Panc1 (cell line): ENCODE data around the gene VSIG2. TPM values are rescaled to one million over a fixed set of nuclear protein-coding genes. Genes with fewer than 3 reads are reported as not detected.

Experiments used
- ATAC-seq: fragments of 200-7000 bp; cut with Tn5 transposase; 2 replicates; pipeline ENCODE4 v1.9.1; 2020; ENCODE audit warnings: mild to moderate bottlenecking, moderate library complexity
- BruUV-seq: library from RNA; stranded (reverse); fragments of 400-500 nt; replicated peaks from 2 replicates; lab custom pipeline; 2021; lab: Mats Ljungman, UMichigan
- CTCF ChIA-PET: fragments of 300-600 bp; sonication (Branson Sonifier 250); formaldehyde crosslinking; loops from one replicate; lab custom pipeline; 2022; ENCODE audit warnings: antibody characterized with exemption; lab: Charles Lee
- POLR2A ChIA-PET: fragments of 300-600 bp; sonication (Branson Sonifier 250); formaldehyde crosslinking; loops from one replicate; lab custom pipeline; 2022; ENCODE audit warnings: antibody characterized with exemption; lab: Charles Lee
- DNase-seq: peaks from one replicate; pipeline ENCODE4 v3.0.0-alpha.2; 2010; ENCODE audit warnings: low read depth, low spot score
- H3K27ac ChIP-seq: 2 replicates; pipeline ENCODE4 v1.5.1; 2011; ENCODE audit warnings: mild to moderate bottlenecking, low read length, inconsistent platforms
- H3K27me3 ChIP-seq: fragments of 200-500 bp; sonication (Bioruptor generic); 2 replicates; pipeline ENCODE4 v1.6.0; 2014; ENCODE audit warnings: low read length, inconsistent platforms; ENCODE audit not compliant: control insufficient read depth, insufficient read depth
- H3K36me3 ChIP-seq: fragments of 200-500 bp; sonication (Bioruptor generic); 2 replicates; pipeline ENCODE4 v1.5.1; 2014; ENCODE audit warnings: inconsistent platforms, mild to moderate bottlenecking, low read length, moderate library complexity; ENCODE audit not compliant: control insufficient read depth, insufficient read depth
- H3K4me1 ChIP-seq: 2 replicates; pipeline ENCODE4 v1.5.1; 2011; ENCODE audit warnings: inconsistent platforms, mild to moderate bottlenecking, low read length, moderate library complexity; ENCODE audit not compliant: control insufficient read depth, insufficient read depth
- H3K4me3 ChIP-seq, 2 experiments: 2 replicates each; pipeline ENCODE4 v1.5.1; 2011 to 2012; ENCODE audit warnings: low read depth in 2 of 2, low read length in 2 of 2, mild to moderate bottlenecking in 2 of 2, inconsistent platforms in 1 of 2, moderate library complexity in 1 of 2
- H3K9me3 ChIP-seq: fragments of 200-500 bp; sonication (Bioruptor generic); 2 replicates; pipeline ENCODE4 v1.5.1; 2014; ENCODE audit warnings: low read depth, mild to moderate bottlenecking, inconsistent platforms, low read length, moderate library complexity; ENCODE audit not compliant: control insufficient read depth, insufficient read depth
- POLR2AphosphoS5 ChIP-seq: IDR thresholded peaks from 2 replicates; pipeline ENCODE4 v1.6.1; 2012; ENCODE audit warnings: mild to moderate bottlenecking, low read depth, low read length, moderate library complexity
- SIN3A ChIP-seq: IDR thresholded peaks from 2 replicates; pipeline ENCODE4 v1.6.1; 2012; ENCODE audit warnings: low read depth, mild to moderate bottlenecking, low read length, moderate library complexity, borderline replicate concordance; ENCODE audit not compliant: insufficient read depth
- TCF7L2 ChIP-seq: IDR thresholded peaks from 2 replicates; pipeline ENCODE4 v1.6.1; 2011; ENCODE audit warnings: mild to moderate bottlenecking, low read depth, low read length, inconsistent platforms
- in situ Hi-C: cut with HindIII; loops from 2 replicates; pipeline ENCODE4 v1.10.0; 2016; ENCODE audit warnings: low sequenced_read_pairs, low pct_unique_long_range_greater_than_20kb
- intact Hi-C: fragments of 100-400 bp; cut with micrococcal nuclease; formaldehyde crosslinking; loops from one replicate; pipeline ENCODE4 v1.10.0; 2022; ENCODE audit not compliant: unreplicated experiment
- total RNA-seq: library from RNA; stranded (reverse); gene quantifications from one replicate; pipeline ENCODE4 v1.2.1, GENCODE V29; 2021; ENCODE audit not compliant: unreplicated experiment
- TF ChIP-seq, protein P1 (sequence below), 2 experiments: IDR thresholded peaks; 2 replicates each; pipeline ENCODE4 v1.6.1; 2011 to 2012; ENCODE audit warnings: low read depth in 2 of 2, control low read depth in 1 of 2, low read length in 1 of 2, mild to moderate bottlenecking in 1 of 2, moderate library complexity in 1 of 2; ENCODE audit not compliant: insufficient read depth in 1 of 2
- TF ChIP-seq, protein P2 (sequence below): fragments of 450-650 bp; IDR thresholded peaks from 2 replicates; pipeline ENCODE4 v1.5.1; 2017; ENCODE audit warnings: mild to moderate bottlenecking

Gene VSIG2
- total RNA-seq, 1 experiment from 2014 or later = not detected

DNA sequence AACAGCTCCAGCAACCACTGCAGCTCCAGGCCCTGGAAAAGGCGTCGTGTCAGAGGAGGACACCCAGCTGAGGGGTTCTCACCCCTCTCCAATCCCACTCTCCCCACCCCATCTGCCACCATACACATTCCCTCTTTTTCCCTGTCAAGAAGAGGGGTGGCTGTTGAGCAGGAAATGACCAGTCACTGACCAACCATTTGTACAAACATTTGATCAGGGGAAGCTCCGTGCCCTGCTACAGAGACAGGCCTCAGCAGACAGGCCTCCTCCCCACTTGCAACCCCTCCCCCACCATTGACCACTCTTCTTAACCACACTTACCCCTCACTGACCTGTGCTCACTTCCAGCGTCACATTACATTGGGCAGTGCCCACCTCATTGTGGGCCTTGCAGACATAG, 2.3 kb upstream of the VSIG2 start:
- Histone ChIP-seq H3K4me1 (0 out of 2 replicates have a peak, but pooled peaks cover 4% of the 10 kb centered on the region), H3K4me3 (no peak overlapping the region), H3K27ac (no peak overlapping the region), H3K36me3 (no peaks in the 10 kb centered on the region), H3K9me3 (no peaks in the 10 kb centered on the region), H3K27me3 (no peaks in the 10 kb centered on the region)
- TF ChIP-seq TCF7L2 (no peak), SIN3A (no peak), POLR2AphosphoS5 (no peak)
- TF ChIP-seq, protein P1, sequence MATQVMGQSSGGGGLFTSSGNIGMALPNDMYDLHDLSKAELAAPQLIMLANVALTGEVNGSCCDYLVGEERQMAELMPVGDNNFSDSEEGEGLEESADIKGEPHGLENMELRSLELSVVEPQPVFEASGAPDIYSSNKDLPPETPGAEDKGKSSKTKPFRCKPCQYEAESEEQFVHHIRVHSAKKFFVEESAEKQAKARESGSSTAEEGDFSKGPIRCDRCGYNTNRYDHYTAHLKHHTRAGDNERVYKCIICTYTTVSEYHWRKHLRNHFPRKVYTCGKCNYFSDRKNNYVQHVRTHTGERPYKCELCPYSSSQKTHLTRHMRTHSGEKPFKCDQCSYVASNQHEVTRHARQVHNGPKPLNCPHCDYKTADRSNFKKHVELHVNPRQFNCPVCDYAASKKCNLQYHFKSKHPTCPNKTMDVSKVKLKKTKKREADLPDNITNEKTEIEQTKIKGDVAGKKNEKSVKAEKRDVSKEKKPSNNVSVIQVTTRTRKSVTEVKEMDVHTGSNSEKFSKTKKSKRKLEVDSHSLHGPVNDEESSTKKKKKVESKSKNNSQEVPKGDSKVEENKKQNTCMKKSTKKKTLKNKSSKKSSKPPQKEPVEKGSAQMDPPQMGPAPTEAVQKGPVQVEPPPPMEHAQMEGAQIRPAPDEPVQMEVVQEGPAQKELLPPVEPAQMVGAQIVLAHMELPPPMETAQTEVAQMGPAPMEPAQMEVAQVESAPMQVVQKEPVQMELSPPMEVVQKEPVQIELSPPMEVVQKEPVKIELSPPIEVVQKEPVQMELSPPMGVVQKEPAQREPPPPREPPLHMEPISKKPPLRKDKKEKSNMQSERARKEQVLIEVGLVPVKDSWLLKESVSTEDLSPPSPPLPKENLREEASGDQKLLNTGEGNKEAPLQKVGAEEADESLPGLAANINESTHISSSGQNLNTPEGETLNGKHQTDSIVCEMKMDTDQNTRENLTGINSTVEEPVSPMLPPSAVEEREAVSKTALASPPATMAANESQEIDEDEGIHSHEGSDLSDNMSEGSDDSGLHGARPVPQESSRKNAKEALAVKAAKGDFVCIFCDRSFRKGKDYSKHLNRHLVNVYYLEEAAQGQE (IDR thresholded peaks at IDR 0.05; ENCODE audit: insufficient read depth in 1 of 2, low read depth in 2 of 2, low read length in 1 of 2) = no peak
- TF ChIP-seq, protein P2, sequence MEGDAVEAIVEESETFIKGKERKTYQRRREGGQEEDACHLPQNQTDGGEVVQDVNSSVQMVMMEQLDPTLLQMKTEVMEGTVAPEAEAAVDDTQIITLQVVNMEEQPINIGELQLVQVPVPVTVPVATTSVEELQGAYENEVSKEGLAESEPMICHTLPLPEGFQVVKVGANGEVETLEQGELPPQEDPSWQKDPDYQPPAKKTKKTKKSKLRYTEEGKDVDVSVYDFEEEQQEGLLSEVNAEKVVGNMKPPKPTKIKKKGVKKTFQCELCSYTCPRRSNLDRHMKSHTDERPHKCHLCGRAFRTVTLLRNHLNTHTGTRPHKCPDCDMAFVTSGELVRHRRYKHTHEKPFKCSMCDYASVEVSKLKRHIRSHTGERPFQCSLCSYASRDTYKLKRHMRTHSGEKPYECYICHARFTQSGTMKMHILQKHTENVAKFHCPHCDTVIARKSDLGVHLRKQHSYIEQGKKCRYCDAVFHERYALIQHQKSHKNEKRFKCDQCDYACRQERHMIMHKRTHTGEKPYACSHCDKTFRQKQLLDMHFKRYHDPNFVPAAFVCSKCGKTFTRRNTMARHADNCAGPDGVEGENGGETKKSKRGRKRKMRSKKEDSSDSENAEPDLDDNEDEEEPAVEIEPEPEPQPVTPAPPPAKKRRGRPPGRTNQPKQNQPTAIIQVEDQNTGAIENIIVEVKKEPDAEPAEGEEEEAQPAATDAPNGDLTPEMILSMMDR = no peak
- no peak for ATAC-seq
- CTCF ChIA-PET = no interaction called here
- BruUV-seq = no TSS peak
- DNase-seq = no peak
- intact Hi-C loops (no loop called here), in situ Hi-C loops (no loop called here)
- POLR2A ChIA-PET = no interaction called here

DNA sequence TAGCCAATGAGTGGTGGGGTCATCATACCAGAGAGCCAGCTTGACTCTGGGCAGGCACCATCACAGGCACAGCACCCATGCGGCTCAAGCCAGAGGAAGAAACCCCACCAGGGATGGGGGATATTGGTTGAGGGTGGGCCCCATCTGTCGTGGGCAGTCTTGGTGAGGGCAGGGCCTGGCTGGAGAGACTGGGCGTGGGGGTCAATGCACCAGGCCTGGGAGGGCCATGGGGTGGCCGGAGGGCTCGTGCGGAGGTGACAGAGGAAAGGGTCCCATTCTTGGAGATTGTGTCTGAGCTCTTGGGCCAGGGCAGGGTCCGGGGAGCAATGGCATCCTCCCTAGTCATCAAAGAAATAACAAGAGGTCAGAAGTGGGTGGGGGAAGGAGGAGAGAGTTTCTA, 1.6 kb upstream of the VSIG2 start:
- intact Hi-C loops (no loop called here), in situ Hi-C loops (no loop called here)
- Histone ChIP-seq H3K4me3 (no peak overlapping the region), H3K36me3 (no peaks in the 10 kb centered on the region), H3K27me3 (no peaks in the 10 kb centered on the region), H3K27ac (no peak overlapping the region), H3K9me3 (no peaks in the 10 kb centered on the region), H3K4me1 (0 out of 2 replicates have a peak, but pooled peaks cover 4% of the 10 kb centered on the region)
- ChIA-PET POLR2A (interaction anchor here (0.6 kb wide), 1 partner anchor 115 kb away, joined by 3 read pairs; no protein-coding TSS in a partner anchor), CTCF (no interaction called here)
- ATAC-seq (no peak), DNase-seq (no peak)
- BruUV-seq = no TSS peak
- TF ChIP-seq, protein P1 (IDR thresholded peaks at IDR 0.05; ENCODE audit: insufficient read depth in 1 of 2, low read depth in 2 of 2, low read length in 1 of 2) = no peak
- TF ChIP-seq POLR2AphosphoS5 (no peak), TCF7L2 (no peak), SIN3A (no peak)
- TF ChIP-seq, protein P2 = no peak
